CD4-positive, alpha-beta T cell treated with Interleukin-2 at 100 ng/mL for 4 hours (primary cell): ENCODE measurements around the gene SIRT2.
A peak's percentile ranks its signal among the peaks of the same experiment; 100 is the strongest.
"Not testable (repeated sequence)": the region's sequence is repeated elsewhere in the genome, so short reads cannot be mapped to it uniquely, and the experiment has no call there.

Source experiments
- DNase-seq: peaks from one replicate; pipeline ENCODE4 v3.0.0-alpha.2; 2020; ENCODE audit warnings: low spot score

The SIRT2 gene

GRCh38 chr19:38867171-38867780 is 32.1 kb downstream of the SIRT2 start:
- no peak for DNase-seq

DNA sequence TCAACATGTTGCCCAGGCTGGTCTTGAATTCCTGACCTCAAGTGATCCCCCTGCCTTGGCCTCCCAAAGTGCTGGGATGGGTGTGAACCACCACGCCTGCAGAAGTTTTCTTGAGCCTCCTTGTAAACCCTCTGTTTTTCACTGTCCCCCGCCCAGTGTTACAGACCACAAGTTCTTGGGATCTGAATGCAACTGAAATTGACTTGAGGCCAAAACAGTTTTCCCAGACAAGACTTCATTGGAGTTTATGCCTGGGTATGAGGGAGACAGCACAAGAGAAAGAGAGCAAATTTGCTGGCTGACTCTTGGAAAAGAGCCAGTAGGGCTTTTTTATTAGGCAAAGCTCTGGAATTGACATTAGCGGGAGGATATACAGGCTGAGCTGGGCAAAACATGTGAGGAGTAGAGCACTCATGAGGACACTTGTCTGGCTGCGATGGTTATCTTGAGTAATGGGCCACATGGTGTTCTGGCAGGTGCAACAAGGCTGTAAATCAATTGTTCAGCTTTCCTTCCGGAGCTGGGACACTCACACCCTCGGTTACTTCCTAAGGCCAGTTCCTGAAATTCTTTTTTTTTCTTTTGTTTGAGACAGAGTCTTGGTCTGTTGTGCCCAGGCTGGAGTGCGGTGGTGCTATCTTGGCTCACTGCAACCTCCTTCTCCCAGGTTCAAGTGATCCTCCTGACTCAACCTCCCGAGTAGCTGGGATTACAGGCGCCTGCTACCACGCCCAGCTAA is 36.9 kb downstream of the SIRT2 start:
- no peak for DNase-seq

DNA sequence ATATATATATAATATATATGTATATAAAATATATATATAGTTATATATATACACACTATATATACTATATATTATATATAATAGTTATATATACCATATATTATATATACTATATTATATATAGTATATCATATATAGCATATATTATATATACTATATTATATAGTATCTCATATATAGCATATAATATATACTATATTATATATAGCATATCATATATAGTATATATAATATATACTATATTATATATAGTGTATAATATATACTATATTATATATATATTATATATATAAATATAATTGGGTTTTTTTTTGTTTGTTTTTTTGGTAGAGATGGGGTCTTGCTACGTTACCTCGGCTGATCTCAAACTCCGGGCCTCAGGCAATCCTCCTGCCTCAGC is 38.0 kb downstream of the SIRT2 start:
- no peak for DNase-seq

DNA sequence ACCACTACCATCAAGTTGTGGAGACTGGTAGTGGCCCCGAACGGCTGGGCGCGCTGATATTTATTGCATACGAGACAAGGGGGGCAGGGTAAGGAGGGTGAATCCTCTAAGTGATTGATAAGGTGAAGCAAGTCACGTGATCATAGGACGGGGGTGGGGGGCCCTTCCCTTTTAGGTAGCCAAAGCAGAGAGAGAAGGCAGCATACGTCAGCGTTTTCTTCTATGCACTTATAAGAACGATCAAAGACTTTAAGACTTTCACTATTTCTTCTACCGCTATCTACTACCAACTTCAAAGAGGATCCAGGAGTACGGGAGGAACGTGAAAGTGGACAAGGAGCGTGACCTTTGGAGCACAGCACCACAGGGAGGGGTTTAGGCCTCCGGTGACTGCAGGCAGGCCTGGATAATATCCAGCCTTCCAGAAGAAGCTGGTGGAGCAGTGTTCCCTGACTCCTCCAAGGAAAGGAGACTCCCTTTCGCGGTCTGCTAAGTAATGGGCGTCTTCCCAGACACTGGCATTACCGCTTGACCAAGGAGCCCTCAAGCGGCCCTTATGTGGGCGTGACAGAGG is 39.7 kb downstream of the SIRT2 start:
- DNase-seq: not testable (repeated sequence)

- DNase-seq: no peak
Observed at GRCh38 chr19:38856813-38857212, 42.6 kb downstream of the SIRT2 start.

GRCh38 chr19:38855751-38856150 is 43.7 kb downstream of the SIRT2 start:
- DNase-seq: not testable (repeated sequence)

GRCh38 chr19:38854961-38855360 is 44.5 kb downstream of the SIRT2 start:
- not testable (repeated sequence) for DNase-seq

DNA sequence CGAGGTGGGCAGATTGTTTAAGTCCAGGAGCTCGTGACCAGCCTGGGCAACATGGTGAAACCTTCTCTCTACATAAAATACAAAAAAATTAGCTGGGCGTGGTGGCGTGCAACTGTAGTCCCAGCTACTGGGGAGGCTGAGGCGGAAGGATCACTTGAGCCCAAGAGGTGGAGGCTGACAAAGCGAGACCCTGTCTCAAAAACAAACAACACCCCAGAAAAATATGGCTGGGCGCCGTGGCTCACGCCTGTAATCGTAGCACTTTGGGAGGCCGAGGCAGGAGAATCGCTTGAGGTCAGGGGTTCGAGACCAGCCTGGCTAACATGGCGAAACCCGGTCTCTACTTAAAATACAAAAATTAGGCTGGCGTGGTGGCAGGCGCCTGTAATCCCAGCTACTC is 46.2 kb downstream of the SIRT2 start:
- no peak for DNase-seq

GRCh38 chr19:38852231-38853044 is 47.0 kb downstream of the SIRT2 start:
- peak; percentile 79 for DNase-seq

DNA sequence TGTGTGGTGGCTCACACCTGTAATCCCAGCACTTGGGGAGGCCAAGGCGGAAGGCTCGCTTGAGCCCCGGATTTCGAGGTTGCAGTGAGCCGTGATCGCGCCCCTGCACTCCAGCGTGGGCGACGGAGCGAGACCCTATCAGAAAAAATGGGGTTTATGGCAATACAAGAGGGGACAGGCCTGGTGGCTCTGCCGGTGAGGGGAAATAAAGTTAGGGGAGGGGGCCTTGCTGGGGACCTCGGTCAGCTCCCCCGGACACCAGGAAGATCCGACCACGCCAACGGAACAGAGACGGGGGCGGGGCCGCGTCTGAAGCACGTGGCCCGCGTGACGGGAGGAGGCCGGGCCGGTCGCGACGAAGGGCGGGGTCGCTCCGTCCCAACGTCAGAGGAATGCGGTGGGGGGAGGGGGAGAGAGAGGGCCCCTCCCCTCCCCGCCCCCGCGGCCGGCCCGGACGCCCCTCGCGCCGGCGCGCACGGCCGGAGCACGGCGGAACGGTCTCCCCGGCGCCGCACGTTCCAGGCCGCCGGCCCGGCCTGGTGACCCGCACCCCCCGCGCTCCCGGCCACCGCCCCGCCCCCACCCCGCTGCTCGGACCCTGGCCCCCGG is 47.7 kb downstream of the SIRT2 start:
- peak; percentile 88 for DNase-seq

GRCh38 chr19:38850976-38851621 is 48.3 kb downstream of the SIRT2 start:
- no peak for DNase-seq

- no peak for DNase-seq
Observed at GRCh38 chr19:38850436-38850975, 48.9 kb downstream of the SIRT2 start.

GRCh38 chr19:38849860-38850435 is 49.5 kb downstream of the SIRT2 start, which contains the start of gene HNRNPL:
TSS of gene HNRNPL (minus strand) at chr19:38849986. CDS start at chr19:38849966, 20 bp downstream.
- peak; percentile 100 for DNase-seq

DNA sequence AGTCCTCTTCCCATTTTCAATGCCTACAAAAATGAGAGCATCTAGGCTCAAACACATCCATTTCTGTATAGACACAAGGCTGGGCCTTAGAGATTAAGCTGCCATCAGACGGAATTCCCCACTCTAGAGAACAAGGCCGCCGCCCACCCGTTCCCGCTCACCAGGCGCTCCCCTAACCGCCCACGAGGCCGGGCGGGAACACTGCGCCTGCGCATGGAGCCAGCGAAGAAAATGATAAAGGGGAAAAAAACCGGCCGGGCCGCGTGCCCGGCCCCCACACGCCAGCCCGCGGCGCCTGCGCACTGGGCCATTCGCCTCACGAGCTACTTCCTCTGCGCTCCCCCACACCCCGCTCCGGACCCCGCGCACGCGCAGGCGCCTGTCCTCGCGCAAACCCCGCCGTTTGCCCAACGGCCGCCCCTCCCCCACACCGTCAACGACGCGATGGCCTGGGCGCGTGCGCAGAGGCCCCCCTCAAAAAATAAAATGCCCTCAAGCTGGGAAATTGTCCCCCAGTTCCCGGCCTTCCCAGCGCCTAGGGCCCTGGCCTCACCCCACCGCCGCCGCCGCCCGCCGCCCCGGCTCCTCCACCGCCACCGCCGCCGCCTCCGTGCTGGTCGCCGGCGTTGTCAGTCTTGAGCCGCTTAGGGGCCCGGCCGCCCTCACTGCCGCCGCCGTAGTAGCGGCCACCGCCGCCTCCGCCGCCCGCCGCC is 50.1 kb downstream of the SIRT2 start:
- peak; percentile 98 for DNase-seq

- no peak for DNase-seq
Observed at GRCh38 chr19:38848299-38849146, 50.9 kb downstream of the SIRT2 start.

- DNase-seq: no peak
Observed at GRCh38 chr19:38846097-38846496, 53.3 kb downstream of the SIRT2 start.

- DNase-seq: no peak
Observed at GRCh38 chr19:38845374-38846024, 53.9 kb downstream of the SIRT2 start.

GRCh38 chr19:38844093-38844686 is 55.2 kb downstream of the SIRT2 start:
- no peak for DNase-seq
